Mammary epithelial cell (primary cell): ENCODE results near the gene ZNF462.

Experiments
- CTCF ChIP-seq, 2 donors: IDR thresholded peaks in 1 of 2; conservative IDR thresholded peaks in 1 of 2; 2 replicates each; pipeline ENCODE4 v1.5.1; 2011 to 2012; ENCODE audit warnings: inconsistent platforms in 2 of 2, low read length in 2 of 2, mild to moderate bottlenecking in 2 of 2, control low read depth in 1 of 2, low read depth in 1 of 2; ENCODE audit not compliant: insufficient read depth in 1 of 2; ENCODE audit errors: extremely low read depth in 1 of 2
- EZH2 ChIP-seq: IDR thresholded peaks from 2 replicates; pipeline ENCODE4 v1.6.1; 2012; ENCODE audit warnings: low read length, inconsistent platforms, borderline replicate concordance

- TF ChIP-seq CTCF (conservative IDR thresholded peaks at IDR 0.05 in 1 of 2, IDR thresholded peaks at IDR 0.05 in 1 of 2; ENCODE audit: extremely low read depth in 1 of 2, insufficient read depth in 1 of 2, low read depth in 1 of 2, low read length in 2 of 2) (no peak), EZH2 (no peak)
These were observed 108.1 kb downstream of the ZNF462 start for GRCh38 chr9:106970976-106971457.
